Activated CD4-positive, alpha-beta T cell treated with anti-CD3 and anti-CD28 coated beads, Interleukin-10, Interleukin-2, amounts not matched to agents 100 ng/mL and 50 ng/mL, durations not matched to agents 16 hours and 8 hours (primary cell): ENCODE measurements around the gene PITPNM3.

Experiments used
- DNase-seq: peaks from one replicate; pipeline ENCODE4 v3.0.0-alpha.2; 2020

The PITPNM3 gene

DNA sequence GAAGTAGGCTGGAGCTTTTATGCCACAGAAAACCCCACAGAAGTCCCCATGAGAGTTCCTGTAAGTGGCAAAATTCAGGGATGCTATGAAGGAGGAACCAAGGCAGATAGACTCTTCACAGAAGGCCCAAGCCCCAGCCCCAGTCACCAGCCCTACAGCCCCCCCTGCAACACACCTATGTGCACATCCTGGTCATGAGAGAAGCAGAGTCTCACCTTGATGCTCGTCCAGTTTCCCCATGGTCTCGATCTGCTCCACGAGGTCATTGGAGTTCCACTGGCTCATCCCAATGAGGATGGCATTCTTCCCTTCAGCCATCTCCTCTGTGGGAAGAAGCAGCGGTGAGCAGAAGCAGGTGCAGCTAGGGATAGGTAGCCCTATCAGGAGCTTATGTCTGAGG lies 31.2 kb downstream of the PITPNM3 start:
- no peak for DNase-seq

DNA sequence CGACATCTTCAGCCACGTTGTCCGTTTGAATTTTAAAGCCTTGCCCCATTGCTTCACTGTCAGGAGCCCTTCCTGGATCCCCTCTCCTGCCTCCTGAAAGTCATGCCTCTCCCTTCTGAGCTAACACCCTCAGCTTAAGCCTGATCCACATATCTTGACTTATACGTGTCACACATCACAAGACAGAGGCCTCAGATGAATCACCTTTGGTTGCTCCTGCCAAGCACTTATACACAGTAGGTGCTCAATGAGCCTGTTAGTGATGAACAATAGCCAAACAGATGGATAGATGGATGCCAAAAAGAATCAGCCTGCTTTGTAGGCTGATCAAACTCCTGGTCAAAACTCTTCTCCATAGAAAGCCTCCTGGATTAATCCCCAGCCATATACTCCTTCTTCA lies 31.8 kb downstream of the PITPNM3 start:
- DNase-seq, result no peak

DNA sequence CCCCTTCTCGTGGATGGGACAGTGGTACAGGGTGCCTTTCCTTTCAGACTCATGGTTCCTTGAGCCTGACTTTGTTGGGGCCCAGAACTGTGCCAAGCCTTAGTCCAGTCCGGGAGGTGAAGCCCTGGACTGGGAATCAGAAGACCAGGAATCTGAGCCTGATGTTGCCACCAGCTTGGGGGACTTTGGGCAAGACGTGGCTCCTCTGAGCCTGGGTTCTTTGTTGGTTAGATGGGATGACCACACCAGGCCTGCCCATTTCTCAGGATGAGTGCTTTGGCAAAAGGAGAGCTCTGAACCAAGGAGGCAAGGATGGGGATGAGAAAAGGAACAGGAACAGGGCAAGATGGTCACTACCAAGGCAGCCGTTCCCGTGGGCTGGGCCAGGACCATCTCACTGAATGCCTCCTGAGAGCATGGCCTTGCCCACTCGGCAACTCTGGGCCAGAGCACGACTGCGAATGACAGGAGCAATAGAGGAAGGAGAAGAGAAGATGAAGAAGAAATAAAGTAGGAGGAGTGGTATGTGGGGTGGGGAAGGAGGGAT lies 32.5 kb downstream of the PITPNM3 start:
- no peak for DNase-seq

DNA sequence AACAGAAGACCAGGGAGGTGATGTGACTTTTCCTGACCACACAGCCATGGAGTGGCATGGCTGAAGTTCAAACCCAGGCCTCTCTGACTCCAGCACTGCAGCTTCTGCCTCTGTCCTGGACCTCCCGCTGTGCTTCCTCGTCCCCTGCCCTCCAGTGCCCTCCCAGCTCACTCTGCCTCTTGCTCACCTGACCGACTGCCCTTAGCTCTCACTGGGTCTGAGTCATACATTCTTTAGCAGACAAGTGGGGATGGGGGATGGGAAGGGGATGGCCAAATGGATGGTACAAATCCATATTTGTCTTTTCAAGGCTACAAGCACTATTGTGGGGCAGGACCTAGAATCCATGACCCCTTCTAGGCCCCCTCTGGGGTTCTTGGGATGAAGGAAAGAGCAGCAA lies 33.0 kb downstream of the PITPNM3 start:
- DNase-seq, result no peak

DNA sequence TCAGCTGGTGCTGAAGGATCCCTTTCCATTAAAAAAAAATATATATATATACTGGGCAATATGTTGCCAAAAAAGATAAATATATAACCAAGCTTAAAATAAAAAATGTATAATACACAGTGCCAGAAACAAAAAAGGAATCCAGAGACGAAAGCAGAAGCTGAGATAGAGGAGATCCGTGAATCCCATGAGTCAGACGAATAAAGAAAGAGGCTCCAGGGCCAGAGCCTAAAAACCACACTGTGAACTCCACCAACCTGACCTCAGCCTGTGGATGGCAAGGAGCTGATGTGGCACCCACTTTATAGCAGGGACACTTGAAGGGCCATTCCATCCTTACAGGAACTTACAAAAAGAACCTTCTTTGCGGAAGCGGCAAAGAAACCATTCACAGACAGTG lies 34.8 kb downstream of the PITPNM3 start:
- DNase-seq, result no peak

DNA sequence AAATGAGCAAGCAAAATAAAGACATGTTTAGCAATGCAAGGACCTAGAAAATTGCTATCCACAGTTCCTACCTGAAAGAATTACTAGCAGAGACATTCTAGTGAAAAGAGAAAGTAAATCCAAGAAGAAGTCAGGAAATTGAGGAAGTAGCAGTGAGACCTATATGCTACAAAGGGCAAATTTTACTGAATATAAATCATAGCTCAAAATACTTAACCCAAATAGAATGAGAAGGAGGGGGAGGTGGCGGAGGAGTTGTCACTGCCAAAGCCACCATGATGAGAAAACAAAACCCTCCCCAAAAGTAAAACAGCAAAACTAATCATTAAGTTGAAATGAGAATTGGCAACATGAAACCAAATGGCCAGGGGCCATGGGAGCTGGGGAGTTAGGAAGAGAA lies 39.3 kb downstream of the PITPNM3 start:
- DNase-seq, result no peak

DNA sequence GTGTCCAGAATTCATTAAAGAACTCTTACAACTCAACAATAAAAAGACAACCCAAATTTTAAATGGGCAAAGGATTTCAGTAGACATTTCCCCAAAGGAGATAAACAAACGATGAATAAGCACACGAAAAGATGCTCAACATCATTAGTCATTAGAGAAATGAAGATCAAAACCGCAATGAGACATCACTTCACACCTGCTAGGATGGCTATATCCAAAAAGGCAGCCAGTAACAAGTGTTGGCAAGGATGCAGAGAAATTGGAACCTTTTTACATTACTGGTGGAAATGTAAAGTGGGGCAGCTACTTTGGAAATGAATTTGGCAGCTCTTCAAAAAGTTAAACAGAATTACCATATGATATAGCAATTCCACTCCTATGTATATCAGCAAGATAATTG lies 42.0 kb downstream of the PITPNM3 start:
- DNase-seq, result no peak

DNA sequence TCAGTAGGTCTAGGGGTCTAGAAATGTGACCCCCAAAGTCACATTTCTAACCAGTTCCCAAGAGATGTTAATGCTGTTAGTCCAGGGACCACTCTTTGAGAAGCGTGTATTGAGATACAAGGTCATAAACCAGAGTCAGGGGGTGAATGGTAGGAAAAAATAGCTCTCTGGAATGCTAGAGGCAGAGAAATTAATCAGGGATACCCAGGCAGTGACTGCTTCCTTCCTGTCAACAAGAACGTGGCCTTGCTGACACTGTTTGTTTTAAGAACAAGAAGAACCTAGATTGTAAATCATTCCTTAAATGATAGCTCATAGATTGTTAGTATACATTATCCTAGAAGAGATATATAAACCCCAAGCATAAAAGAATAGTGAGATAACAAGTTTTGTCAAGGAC lies 43.8 kb downstream of the PITPNM3 start:
- no peak for DNase-seq

DNA sequence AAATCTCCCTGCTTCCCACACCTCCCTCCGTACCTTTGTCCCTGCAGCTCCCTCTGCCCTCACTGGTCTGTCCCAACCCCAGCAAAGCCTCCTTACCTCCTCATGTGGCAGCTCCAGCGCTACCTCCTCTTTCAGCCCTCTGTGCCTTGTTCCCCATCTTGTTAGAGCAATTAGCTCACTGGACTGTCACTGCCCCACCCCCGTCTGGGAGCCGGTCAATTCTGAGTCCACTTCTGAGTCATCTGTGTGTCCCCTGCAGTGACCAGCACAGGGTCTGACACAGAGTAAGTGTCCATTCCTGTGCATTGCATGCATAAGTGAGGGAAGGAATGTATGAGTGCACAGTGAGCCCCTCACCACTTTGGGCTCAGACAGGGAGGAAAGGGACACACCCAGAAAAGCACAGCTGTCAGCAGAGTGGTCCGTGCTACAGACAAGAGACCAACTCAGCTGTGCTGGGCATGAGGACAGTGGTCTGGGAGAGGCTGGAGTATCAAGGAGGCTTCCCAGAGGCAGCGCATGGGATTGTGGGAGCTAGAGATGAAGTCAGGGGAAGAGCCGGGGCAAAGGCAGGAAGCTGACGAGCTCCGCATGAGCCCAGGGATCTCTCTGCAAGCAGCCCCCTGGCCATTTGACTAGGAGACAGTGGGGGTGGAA lies 45.9 kb downstream of the PITPNM3 start:
- DNase-seq, result no peak

DNA sequence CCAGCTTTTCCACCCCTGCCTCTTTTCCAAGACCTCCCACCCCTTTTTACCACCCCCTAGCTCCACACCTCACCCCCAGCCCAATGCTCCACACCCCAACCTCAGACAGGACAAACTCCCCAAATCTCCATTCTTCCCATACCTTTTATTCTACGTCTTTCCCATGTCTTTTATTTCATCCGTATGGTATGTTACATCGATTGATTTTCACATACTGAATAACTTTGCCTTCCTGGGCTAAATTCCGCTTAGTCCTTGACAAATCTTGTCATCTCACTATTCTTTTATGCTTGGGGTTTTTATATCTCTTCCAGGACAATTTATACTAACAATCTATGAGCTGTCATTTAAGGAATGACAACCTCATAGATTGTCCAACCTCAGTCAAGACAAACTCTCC lies 46.4 kb downstream of the PITPNM3 start:
- DNase-seq, result no peak

DNA sequence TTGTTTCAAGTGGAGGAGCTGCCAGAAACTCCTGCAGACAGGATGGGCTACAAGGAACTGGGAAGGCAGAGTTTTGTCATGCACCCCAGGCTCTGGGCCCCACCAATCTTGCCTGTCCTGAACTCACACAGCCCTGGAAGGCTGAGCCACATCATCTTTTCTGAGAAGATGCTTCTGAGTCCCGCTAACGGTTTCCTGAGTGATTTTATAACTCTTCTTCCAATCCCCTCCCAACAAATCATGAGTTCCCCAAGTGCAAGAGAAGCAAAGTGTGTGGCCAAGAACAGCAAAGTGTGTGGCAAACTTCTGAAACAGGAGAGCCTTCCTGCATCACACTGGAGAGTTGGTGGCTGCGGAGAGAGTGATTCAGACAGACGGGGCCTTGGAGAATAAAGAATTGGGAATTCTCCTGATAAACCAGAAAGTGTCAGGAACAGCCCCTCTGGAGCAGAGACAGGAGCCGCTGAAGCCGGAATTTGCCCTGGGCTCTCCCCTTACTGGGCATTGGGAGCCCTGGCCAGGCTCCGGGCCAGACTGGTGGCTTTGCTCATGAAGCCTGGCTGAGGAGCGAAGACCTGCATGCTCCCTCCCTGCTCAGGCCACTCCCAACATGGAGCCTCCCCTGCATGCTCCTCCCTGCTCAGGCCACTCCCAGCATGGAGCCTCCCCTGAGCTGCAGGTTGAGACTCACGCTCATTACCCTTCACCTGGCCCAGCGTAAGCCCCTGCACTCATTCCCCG lies 47.2 kb downstream of the PITPNM3 start:
- DNase-seq, result no peak

DNA sequence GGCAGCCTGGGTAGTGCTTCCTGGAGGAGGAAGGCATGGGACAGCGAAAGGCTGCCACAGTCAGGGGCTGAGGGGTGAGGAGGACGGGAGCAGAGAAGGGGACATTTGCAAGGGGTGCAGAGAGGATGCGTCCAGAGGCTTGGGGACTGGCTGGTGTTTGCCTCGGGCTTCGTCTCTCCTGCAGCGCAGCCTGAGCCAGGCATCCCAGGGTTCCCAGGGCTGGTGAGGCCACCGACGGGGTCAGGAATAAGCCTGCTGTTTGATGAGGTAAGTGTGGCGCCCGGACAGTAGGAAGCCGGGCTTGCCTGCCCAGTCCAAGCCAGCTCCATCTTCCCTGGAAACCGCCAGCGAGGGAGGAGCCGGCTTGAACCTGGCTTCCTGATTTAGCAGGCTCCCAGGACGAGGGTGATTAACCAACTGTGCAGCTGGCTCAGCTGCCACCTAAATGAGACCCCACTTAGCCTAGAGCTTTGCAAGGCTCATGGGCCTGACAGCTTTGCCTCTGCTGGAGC lies 47.8 kb downstream of the PITPNM3 start:
- no peak for DNase-seq

DNA sequence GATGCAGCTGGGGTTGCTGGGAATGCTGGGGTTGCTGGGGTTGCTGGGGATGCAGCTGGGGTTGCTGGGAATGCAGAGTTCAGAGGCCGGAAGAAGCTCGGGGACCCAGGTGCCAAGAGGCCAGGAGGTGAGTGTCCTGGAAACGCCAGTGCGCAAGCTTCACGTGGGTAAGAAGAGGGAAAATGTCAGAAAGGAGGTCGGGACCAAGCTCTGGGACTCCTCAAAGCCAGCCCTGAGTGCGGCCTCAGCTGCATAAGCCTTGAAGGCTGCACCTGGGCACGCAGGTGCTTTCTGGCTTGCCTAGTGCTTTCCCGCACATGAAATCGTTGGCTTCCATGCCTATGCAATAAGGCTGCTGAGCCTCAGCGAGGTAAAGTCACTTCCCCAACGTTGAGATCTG lies 48.3 kb downstream of the PITPNM3 start:
- no peak for DNase-seq

DNA sequence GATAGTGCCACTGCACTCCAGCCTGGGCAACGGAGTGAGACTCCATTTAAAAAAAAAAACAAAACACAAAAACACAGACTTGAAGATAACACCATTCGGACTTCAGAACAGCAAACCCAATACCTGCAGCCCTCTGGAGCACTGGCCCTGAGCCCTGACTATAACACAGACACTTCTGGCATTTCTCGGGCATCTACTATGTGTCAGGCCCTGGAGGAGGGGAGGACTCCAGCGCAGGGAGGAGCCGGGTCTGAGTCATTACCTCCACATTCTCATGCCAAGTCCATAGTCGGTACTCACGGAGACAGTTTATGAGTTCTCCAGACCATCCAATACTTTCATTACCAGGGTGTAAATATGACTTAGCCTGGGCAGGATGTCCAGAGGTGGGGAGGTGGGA lies 48.8 kb downstream of the PITPNM3 start:
- no peak for DNase-seq

DNA sequence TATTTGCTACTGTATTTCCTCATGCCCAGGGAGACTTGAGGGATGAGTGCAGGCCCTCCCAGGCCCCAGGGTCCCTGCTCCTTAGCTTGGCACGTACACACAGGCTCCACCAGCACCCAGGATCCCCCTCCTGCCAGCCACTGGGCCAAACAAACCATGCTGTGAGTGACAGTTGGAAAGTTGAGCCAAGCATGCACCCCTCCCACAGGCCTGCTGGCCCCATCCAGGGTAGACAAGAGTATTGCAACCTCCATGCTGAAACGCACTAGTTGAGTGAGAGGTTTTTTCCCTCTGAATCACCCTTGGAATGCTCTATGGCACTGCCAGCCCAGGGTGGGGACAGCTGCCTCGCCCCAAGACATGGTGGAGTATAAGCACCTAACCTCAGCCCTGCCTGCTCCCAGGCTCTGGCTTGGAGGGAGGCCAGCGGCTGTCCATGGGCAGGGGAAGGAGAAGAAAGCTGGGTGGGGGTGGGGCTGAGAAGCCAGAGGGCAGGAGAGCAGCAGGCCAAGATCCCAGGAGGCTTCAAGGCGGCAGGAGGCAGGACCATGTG lies 49.6 kb downstream of the PITPNM3 start:
- no peak for DNase-seq

DNA sequence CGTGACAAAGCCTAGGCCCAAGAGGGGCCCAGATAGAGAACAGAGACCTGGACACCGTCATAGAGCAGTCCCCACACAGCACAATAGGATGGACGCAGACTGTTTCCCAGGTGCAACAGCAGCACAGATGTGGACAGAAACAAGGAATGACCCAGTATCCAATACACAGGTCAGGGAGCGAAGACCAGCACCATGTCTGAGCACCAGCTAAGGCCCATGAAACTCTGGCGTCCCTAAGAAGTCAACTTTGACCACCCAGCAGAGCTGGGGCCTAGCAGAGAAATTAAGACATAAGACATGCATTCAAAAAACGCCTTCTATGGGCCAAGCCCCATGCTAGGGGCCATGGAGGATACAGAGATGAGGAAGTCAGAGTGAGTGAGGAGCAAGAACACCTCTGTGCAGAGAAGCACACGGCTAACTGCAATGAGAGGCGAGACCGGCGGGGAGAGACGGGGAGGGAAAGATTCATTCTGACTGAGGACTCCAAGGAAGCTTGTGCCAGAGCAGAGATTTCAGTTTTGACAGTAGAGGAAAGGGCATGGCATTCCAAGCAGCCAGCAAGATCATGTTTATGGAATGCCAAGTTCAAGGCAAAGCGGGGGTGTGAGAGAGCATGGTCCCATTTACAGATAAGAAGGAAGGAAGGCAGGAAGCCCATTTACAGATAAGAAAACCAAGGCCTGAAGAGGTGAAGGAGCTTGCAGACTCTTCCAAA lies 50.8 kb downstream of the PITPNM3 start:
- DNase-seq, result no peak

DNA sequence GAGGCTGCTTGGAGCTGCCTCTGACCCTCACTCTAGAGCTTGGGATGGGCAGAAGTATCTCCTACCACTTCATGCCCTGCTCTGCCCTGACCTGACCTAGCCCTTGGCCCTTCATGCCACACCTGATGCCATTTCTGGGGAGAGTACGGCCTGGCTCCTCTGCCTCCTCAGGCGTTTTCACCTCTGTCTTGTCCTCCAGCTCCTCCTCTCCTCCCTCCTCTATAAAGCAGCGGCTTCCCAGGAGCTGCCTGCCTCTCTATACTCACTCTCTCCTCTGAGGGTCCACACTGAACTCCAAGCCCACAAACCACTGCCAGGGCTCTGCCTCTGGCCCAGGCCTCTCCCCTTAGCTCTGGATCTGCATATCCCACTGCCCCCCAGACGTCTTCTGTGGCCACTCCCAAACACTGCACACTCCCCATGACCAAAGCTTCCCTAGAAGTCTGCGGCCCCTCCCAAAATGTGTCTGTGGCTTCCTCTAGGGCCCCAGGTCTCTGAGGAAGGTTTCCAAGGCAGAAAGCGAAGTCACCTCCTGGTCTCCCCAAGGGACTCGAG lies 52.6 kb downstream of the PITPNM3 start:
- DNase-seq, result no peak

DNA sequence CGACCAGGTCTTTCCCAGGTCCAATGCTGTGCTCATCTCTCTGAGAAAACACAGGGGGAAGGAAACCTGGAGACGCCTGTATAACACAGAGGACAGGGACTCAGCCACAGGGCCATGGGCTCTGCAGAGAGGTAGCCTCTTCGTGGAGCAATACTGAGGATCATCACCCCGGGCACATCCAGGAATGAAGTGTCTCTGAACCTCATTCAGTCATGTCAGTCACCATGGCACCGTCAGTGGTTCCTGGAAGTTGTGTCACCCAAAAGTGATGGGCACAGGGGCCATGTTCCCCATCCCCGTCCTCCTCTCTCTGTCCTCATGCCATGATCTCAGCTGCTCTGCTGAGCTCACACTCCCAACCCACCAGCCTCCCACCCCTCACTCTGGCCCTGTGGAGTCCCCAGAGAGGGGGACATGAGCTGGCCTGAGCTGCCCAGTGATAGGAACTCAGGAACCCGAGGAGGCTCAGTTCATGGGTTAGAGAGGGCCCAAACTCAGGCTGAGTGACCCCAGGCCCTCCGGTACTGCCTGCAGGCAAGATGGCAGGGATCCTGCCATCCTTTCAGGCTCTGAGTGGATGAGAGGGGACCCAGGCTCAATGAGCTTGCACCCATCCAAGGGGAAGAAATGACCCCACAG lies 53.4 kb downstream of the PITPNM3 start:
- DNase-seq, result no peak

DNA sequence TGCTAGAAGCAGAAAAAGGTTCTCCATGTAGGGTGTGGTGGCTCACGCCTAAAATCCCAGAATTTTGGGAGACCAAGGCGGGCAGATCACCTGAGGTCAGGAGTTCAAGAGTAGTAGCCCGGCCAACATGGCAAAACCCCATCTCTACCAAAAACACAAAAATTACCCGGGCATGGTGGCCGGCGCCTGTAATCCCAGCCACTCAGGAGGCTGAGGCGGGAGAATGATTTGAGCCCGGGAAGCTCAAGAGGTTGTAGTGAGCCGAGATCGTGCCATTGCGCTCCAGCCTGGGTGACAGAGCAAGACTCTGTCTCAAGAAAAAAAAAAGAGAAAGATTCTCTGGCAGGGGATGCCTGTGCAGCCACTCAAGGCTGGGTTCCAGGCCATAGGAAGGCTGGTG lies 54.2 kb downstream of the PITPNM3 start:
- DNase-seq, result no peak

DNA sequence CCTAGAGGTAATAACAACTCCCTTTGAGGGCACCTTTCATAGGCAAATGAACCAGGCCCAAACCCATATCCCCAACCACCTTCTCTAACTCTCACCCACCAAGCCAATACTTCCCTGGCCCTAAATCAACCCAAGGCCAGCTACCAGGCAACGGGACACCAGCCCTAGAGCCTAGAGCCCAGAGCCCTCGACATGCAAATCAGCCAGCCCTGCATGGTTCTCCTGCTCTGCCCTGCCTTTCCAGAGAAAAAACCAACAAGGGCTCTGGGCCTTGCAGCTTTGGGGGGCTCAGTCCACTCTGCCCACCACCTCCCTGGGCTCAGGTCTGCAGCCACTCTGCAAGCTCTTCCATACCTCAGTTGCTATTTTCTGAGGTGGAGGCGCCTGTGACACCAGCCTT lies 55.0 kb downstream of the PITPNM3 start:
- DNase-seq, result no peak

DNA sequence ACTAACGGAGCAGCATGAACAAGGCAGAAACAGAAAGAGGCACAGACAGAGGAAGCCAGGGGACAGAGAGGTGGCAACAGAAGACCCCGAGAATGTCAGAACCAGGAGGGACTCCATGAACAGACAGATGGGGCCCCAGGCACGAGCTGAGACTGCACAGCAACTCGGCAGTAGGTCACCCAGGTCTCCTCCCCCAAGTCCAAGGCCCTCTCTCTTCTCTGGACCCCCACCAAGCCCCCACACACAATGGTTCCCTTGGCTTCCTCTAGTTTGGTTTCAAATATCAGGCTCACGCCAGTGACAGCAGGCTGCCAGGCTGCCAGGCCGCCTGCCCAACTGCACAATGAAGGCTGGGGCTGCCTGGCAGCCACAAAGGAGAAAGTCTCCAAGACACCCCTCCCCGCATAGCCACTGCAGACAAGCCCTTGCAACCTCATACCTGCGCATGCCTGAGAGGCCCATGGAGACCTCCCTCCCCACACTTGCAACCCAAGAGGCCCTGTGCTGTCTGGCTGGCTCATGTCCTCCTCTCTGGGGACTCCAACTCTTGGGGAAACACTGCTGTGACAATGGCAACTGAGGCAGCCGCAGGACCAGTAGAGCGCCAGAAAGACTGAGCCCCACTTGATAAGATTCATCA lies 57.3 kb downstream of the PITPNM3 start:
- no peak for DNase-seq

DNA sequence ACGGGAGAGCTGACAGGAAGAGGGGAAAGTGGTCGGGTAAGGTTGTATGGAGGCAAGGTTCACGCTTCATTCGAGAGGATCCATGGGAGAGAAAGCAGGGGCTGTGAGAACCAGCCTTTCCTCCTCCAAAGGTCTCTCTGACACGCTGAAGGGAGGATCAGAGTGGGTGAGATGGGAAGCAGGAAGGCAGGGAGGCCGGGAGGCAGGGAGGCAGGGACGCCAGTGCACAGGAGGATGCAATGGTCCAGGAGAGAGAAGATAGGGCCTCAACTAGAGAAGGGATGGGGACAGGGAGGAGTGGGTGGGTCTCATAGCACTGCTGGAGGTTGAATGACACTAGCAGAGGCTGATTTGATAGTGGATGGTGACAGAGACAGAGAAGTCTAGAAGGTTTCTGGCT lies 58.0 kb downstream of the PITPNM3 start:
- DNase-seq, result no peak
